HFFc6 (cell line): ENCODE measurements around the gene ABHD11. TPM values are rescaled to one million over a fixed set of nuclear protein-coding genes. Genes with fewer than 3 reads are reported as not detected.

ENCODE experiments used
- DNase-seq: peaks from one replicate; pipeline ENCODE4 v3.0.0-alpha.2; 2018
- H3K27ac Mint-ChIP-seq: 2 replicates; pipeline ENCODE4 v1.8.0; 2020; ENCODE audit warnings: mild to moderate bottlenecking, mixed read lengths
- H3K27me3 Mint-ChIP-seq: 2 replicates; pipeline ENCODE4 v1.8.0; 2021; ENCODE audit warnings: mild to moderate bottlenecking, moderate library complexity, mixed read lengths; ENCODE audit not compliant: insufficient read depth
- H3K36me3 Mint-ChIP-seq: 2 replicates; pipeline ENCODE4 v1.8.0; 2021; ENCODE audit warnings: low read depth, mixed read lengths
- H3K4me1 Mint-ChIP-seq: 2 replicates; pipeline ENCODE4 v1.8.0; 2020; ENCODE audit warnings: low read depth, mixed read lengths
- H3K4me3 Mint-ChIP-seq: 2 replicates; pipeline ENCODE4 v1.8.0; 2020; ENCODE audit warnings: mild to moderate bottlenecking, moderate library complexity, mixed read lengths
- H3K9me3 Mint-ChIP-seq: 2 replicates; pipeline ENCODE4 v1.8.0; 2020; ENCODE audit warnings: mild to moderate bottlenecking, mixed read lengths
- CTCF ChIP-seq: fragments of 200-600 bp; sonication (generic); IDR thresholded peaks from 2 replicates; pipeline ENCODE4 v1.5.0; 2021; ENCODE audit warnings: antibody characterized with exemption, mild to moderate bottlenecking
- total RNA-seq, 6 experiments: library from RNA; stranded (reverse); fragmentation: NEBNext Ultra II Directional; extraction: Animal tissue kit (Norgen Biotek cat#: 25700); gene quantifications; 2 replicates in 1 of 6; 3 replicates in 5 of 6; pipeline ENCODE4 v1.2.3, GENCODE V29; 2021

Gene ABHD11
- total RNA-seq, 6 experiments from 2014 or later, result 10.3 to 18.6 (median 16.8) TPM

DNA sequence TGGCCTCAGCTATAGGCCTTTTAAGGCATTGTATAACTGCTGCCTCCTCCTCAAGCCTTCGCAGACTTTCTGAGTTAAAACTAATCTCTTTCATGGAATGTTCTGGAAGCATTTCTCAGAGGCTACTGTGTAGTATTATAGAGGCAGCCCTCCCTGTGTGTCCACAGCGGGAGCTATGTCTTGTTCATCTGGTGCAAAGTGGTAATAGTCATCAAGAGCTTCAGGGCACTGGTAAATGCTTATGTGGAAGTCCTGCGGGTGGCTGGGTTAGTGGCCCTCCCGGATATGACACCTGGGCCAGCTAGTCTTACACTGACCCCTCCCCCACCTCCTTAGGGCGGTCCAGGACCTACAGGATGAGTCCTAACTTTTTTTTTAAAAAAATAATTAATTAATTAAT, 2.2 kb upstream of the ABHD11 start:
- no peak for TF ChIP-seq CTCF
- H3K9me3 Mint-ChIP-seq, result no peaks in the 10 kb centered on the region
- peaks cover 3% of the 10 kb centered on the region for H3K27me3 Mint-ChIP-seq
- peaks cover 4% of the 10 kb centered on the region; the same call in 1 of the 2 replicates for H3K36me3 Mint-ChIP-seq
- no peak overlapping the region for H3K27ac Mint-ChIP-seq
- H3K4me3 Mint-ChIP-seq, result no peak overlapping the region
- H3K4me1 Mint-ChIP-seq, result peaks cover 5% of the 10 kb centered on the region; the same call in 1 of the 2 replicates
- no peak for DNase-seq

DNA sequence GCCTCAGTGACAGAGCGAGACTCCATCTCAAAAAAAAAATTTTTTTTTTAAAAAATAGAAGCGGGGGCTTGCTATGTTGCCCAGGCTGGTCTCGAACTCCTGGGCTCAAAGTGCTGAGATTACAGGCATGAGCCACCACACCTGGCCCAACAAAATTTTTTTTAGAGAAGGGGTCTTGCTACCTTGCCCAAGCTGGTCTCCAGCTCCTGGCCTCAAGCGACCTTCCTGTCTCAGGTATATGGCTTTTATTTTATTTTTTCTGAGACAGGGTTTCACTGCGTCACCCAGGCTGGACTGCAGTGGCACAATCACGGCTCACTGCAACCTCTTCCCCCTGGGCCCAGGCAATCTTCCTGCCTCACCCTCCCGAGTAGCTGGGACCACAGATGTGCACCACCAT, 1.6 kb upstream of the ABHD11 start:
- no peak overlapping the region for H3K4me3 Mint-ChIP-seq
- no peaks in the 10 kb centered on the region for H3K9me3 Mint-ChIP-seq
- H3K36me3 Mint-ChIP-seq, result peaks cover 4% of the 10 kb centered on the region; the same call in 1 of the 2 replicates
- no peak overlapping the region for H3K27ac Mint-ChIP-seq
- no peak for TF ChIP-seq CTCF
- DNase-seq, result no peak
- H3K4me1 Mint-ChIP-seq, result peaks cover 5% of the 10 kb centered on the region; the same call in 1 of the 2 replicates
- H3K27me3 Mint-ChIP-seq, result peaks cover 3% of the 10 kb centered on the region

DNA sequence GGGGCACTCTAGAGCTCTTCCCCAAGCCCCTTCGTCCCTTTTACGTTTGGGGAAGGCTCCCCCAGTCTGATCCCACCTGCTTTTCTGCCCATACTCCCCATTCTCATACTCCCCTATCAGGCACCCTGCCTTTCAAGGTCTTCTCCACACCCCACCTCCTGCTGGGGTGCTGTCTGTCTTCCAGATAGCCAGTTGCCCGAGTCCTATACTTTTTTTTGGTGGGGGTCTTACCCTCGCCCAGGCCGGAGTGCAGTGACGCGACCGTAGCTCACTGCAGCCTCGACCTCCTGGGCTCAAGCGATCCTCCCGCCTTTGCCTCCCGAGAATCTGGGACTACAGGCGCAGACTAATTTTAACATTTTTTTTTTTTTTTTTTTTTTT, 775 bp upstream of the ABHD11 start:
- Mint-ChIP-seq H3K4me1 (peaks cover 12% of the 10 kb centered on the region; the same call in 1 of the 2 replicates), H3K27me3 (peaks cover 5% of the 10 kb centered on the region), H3K27ac (peak overlapping the region; percentile 82), H3K9me3 (peaks cover 4% of the 10 kb centered on the region; the same call in 1 of the 2 replicates), H3K36me3 (peaks cover 4% of the 10 kb centered on the region; the same call in 1 of the 2 replicates), H3K4me3 (peak overlapping the region; percentile 90)
- DNase-seq, result no peak
- no peak for TF ChIP-seq CTCF

DNA sequence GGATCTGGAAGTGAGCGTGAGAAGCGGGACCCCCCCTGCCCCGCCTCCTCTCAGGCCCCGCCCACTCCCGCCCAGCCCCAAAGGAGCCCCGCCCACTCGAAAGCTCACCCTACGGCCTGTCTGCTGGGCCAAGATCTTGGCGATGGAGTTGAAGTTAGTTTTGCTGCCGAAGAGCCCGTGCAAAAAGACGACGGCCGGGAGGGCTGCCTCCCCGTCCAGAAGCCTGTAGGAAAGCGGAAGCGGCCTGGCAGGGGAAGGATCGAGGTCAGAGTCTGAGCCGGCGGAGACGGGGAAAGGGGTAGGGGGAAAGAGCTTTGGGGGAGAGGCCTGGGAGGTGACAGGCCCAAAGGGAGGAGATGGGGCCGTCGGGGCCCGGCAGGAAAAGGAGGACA, 386 bp downstream of the ABHD11 start:
- TF ChIP-seq CTCF, result no peak
- peak overlapping the region; percentile 82 for H3K27ac Mint-ChIP-seq
- peaks cover 5% of the 10 kb centered on the region for H3K27me3 Mint-ChIP-seq
- peak overlapping the region; percentile 90 for H3K4me3 Mint-ChIP-seq
- H3K36me3 Mint-ChIP-seq, result peaks cover 4% of the 10 kb centered on the region; the same call in 1 of the 2 replicates
- H3K4me1 Mint-ChIP-seq, result peaks cover 13% of the 10 kb centered on the region; the same call in 1 of the 2 replicates
- no peak for DNase-seq
- H3K9me3 Mint-ChIP-seq, result peaks cover 4% of the 10 kb centered on the region; the same call in 1 of the 2 replicates

- no peak for DNase-seq
- peaks cover 4% of the 10 kb centered on the region; the same call in 1 of the 2 replicates for H3K36me3 Mint-ChIP-seq
- TF ChIP-seq CTCF, result no peak
- H3K4me1 Mint-ChIP-seq, result peaks cover 13% of the 10 kb centered on the region; the same call in 1 of the 2 replicates
- H3K4me3 Mint-ChIP-seq, result peak overlapping the region; percentile 90
- H3K27ac Mint-ChIP-seq, result peak overlapping the region; percentile 82
- peaks cover 5% of the 10 kb centered on the region for H3K27me3 Mint-ChIP-seq
- peaks cover 4% of the 10 kb centered on the region; the same call in 1 of the 2 replicates for H3K9me3 Mint-ChIP-seq
Measured at GRCh38 chr7:73737491-73738219, 947 bp downstream of the ABHD11 start.
